ENCODE measurements around the gene VARS2.

Gene VARS2

DNA sequence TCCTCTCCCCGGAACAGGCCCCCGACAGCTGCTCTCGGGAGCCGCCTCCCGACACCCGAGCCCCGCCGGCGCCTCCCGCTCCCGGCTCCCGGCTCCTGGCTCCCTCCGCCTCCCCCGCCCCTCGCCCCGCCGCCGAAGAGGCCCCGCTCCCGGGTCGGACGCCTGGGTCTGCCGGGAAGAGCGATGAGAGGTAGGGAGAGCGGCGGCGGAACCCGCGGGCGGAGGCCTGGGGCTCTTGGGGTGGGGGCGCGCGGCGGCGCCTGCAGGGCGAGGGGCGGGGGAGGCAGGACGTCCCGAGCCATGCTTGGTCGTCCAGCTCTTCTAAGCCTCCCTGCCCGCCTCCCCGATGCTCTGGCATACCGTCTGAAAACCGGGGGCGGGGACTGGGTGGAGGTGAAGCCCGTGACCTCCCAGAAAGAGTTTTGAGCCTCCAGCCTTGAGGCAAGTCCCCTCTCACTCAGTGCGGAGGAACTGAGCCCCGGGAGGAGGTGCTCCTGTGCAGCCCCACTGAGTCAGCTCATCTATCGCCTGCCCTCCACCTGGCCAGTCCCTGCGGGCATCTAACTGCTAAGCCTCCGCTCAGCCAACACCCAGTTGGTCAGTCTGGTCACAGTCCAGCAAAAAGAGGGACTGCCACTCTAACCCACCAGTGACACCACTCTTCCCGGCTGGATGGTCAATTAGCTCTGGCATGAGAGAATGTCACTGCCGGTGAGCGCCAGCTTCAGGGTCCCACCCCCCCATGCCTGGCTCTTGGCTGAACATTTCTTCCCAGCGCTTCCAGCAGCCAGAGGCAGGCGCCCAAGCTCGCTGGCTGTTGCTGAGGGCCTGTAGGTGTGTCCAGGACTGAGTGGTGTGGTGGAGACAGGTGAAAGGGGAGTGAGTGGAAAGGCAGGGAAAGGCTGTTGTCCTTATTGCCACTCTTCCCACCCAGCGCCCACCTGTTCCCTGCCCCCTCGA, 29.2 kb upstream of the VARS2 start:
- no peak for DNase-seq (ENCODE audit: low spot score)

DNA sequence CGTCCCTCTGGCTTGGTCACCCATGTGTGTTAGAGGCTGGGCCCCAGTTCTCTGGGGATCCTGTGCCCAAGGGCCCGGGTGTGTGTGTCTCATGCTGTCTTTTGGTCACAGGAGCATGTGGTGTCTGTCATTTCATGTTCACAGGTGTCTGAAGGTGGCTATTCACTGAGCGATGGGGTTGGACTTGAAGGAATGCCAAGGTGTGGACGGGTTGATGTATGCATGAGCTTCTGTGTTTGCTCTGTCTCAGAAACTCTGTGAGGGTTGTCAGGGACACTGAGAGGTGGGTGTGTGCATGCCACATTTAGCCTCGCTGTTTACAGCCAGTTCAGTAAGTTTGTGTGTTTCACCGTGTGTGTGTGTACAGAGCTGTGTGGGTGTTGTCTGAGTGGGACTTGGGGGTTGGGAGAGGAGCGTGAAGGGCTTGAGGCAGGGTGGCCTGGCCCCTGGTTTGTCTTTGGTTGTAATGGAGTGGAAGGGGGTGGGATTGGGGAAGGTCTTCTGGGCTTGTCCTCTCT, 28.5 kb upstream of the VARS2 start:
- DNase-seq (ENCODE audit: low spot score): no peak

DNA sequence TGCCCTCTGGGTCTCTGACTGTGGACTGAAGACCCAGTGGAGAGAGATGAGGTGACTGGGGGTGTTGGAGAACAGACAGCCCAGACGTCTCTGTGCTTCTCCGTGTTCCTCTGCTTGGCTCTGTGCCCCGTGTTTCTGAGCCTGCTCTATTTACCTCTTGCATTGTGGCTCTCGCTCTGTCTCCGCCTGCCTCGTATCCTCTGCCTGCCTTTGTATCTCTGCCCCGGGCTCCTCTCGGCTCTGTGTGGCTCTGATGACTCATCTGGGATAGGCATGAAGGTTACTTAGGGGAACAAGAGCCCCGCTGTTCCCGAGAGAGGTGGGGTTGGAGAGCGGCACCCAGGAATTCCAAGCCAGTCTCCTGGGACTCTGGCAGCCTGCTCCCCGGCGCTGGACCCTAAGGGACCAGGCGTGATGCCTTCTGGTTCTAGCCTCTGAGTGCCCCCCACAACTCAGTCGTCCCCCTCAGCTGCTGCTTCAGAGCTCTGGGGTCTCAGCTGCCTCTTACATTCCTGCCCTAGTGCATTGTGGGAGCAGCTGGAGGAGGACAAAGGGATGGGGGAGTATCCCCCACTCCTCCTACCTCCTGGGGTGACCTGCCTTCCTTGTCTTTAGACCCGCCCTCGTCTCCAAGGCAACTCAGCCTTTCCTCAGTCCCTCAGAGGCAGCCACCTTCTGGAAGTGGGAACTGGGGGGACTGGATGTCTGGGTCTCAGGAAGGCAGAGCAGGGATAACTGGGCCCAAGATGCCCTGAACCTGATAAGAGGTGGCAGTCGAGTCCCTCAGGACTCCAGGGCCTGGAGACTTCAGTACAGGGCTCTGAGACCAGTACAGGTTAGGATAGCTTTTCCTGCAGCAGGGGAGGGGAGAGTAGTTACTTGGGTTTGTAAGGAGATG, 27.8 kb upstream of the VARS2 start:
- DNase-seq (ENCODE audit: low spot score): no peak

DNA sequence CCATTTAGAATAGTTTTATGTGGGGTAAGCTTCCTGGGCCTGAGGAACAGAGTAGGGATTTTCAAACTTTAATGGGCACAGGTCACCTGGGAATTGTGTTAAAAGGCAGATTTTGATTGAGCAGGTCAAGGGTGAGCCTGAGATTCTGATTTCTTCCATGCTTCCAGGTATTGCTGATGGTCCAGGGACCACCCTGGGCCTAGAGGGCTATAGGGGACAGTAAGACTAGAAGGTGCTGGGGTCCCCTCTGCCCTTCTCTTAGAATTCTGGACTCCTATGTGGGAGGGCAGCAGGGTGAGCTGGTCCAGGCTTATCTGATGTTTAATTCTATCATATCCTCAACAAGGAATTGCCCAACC, 27.2 kb upstream of the VARS2 start:
- no peak for DNase-seq (ENCODE audit: low spot score)

DNA sequence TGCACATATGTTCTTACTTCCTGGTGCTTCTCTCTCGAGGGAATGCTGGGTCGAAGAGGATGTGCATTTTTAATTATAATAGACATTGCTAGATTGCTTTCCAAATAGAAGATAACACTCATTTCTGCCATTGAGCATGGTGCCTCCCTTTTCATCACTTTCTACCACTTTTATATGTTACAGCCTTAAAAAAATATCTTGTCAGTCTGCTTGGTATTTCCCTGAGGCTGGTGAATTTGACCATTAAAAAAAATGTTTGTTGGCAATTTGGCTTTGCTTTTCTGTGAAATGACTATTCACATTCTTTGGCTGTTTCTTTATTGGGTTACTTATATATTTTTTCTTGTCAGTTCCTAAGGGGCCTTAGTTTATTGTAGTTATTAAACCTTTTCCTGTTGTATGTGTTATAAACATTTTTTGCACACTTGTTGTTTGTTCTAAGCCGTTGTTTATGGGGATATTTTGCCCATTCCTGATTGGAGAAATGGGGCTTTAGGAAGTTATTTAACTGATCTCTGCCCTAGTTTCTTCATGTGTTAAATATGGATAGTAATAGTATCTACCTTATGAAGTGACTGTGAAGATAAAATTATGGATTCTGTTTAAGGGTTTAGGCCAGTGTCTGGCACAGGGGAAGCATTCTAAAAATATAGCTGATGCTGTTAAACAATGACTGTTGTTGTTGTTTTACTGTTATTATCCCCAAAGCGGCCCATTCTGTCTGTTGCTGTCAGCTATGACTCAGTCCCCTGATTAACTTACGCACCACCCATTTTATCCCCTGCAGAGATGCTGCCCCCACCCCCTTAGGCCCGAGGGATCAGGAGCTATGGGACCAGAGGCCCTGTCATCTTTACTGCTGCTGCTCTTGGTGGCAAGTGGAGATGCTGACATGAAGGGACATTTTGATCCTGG, 25.9 kb upstream of the VARS2 start:
- DNase-seq (ENCODE audit: low spot score): no peak

DNA sequence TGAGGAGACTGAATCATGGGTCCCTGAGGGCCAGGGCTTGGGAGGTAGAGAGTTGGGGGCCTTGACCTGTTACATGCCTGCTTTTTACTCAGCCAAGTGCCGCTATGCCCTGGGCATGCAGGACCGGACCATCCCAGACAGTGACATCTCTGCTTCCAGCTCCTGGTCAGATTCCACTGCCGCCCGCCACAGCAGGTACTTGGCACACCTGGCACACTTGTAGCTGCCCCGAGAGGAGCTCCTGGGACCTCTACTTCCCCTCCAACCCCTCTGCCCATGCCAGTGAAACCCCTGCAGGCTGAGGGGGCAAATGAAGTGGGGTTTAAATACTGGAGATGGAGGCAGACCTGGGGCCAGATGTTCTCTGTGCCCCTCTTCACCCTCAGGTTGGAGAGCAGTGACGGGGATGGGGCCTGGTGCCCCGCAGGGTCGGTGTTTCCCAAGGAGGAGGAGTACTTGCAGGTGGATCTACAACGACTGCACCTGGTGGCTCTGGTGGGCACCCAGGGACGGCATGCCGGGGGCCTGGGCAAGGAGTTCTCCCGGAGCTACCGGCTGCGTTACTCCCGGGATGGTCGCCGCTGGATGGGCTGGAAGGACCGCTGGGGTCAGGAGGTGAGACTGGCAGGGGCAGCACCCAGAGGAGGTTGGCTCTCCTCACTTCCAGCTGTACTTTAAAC, 25.1 kb upstream of the VARS2 start:
- no peak for DNase-seq (ENCODE audit: low spot score)

DNA sequence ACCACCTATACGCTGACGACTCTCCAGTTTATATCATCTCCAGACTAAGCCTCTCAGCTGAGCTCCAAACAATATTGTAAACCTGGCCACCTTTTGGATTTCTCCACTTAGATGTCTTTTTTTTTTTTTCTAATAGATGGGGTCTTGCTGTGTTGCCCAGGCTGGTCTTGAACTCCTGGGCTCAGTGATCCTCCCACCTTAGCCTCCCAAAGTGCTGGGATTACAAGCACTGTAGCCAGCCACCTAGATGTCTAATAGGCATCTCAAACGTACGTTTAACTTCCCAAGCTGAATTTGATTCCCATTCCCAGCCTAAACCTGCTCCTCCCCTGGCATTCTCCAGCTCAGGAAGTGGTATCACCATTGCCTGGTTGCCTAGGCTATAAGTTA, 24.5 kb upstream of the VARS2 start:
- no peak for DNase-seq (ENCODE audit: low spot score)

DNA sequence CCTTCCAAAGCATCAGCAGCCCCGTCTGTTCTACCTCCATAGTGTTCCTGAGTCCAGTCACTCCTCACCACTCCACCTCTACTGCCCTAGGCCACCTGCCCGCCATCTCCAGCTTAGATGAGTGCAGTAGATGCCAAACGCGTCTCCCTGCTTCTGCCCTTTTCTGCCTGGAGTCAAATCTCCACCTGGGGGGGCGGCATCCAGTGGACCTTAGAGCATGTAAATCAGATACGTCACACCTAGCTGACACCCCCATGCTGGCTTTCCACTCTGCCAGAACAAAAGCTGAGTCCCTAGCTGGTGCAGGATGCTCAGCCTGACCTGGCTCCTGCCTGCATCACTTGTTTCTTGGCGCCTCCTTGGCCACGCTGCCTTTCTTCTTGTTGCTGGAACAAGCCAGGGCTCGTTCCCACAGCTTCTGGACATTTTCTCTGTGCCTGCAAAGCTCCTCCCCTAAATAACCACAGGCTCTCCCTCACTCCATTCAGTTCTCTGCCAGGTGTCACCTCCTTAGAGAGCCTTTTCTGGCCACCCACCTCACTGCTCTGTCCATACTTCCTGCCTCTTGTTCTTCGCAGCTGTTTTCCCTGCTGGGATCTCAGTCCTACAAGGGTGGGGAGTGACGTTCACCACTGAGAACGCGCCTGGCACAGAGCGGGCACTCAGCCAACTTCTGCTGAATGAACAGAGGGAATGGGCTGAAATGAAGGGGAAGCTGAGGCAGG, 24.0 kb upstream of the VARS2 start:
- no peak for DNase-seq (ENCODE audit: low spot score)

DNA sequence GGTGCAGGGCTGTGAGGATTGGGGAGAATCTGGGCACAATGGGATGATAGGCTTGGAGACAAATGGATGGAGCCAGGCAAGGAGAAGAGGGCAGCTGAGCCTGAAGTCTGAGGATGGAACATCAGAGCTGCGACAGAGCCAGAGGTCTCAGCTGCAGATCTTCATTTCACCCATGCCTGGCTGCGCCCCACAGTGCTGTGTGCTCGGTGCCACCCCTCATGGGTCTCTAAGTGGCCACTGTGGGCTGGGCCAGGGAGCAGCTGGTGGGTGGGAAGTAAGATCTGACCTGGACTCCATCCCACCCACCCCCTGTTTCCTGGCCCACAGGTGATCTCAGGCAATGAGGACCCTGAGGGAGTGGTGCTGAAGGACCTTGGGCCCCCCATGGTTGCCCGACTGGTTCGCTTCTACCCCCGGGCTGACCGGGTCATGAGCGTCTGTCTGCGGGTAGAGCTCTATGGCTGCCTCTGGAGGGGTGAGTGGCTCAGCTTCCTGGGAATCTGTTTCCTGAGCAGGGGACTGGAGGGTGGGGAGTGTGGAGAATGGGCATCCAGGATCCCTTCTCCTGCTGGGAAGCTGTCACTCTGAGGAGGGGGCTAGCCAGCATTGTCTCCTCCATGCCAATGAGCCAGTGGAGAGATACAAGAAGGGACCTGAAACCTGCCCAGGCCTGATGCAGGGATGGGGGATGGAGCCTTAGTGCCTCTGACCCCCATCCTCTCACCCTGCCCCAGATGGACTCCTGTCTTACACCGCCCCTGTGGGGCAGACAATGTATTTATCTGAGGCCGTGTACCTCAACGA, 23.2 kb upstream of the VARS2 start:
- DNase-seq (ENCODE audit: low spot score): no peak

DNA sequence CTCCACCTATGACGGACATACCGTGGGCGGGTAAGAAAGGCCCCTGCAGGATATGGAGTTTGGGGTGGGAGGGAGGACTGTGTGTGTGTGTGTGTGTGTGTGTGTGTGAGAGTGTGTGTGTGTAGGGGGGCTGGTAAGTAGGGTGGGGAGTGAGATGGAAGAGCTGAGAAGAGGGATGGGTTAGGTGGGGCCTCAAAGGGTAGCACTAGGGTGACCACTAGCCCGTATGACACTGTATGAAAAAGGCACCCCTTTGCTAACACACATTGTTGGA, 22.7 kb upstream of the VARS2 start:
- no peak for DNase-seq (ENCODE audit: low spot score)

DNA sequence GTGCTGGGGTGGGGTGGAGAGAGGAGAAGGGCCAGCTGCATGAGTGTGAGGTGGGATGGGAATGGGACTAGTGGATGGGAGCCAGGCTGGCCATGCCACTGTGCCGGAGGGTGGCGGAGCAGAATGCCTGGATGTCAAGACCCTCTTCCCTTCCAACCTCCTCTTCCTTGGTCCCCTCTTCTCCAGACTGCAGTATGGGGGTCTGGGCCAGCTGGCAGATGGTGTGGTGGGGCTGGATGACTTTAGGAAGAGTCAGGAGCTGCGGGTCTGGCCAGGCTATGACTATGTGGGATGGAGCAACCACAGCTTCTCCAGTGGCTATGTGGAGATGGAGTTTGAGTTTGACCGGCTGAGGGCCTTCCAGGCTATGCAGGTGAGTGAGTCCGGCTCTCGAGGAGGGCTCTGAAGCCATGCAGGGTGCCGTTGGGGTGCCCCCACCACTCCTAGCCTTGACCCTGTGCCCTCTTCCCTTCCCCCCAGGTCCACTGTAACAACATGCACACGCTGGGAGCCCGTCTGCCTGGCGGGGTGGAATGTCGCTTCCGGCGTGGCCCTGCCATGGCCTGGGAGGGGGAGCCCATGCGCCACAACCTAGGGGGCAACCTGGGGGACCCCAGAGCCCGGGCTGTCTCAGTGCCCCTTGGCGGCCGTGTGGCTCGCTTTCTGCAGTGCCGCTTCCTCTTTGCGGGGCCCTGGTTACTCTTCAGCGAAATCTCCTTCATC, 22.1 kb upstream of the VARS2 start:
- DNase-seq (ENCODE audit: low spot score): no peak

DNA sequence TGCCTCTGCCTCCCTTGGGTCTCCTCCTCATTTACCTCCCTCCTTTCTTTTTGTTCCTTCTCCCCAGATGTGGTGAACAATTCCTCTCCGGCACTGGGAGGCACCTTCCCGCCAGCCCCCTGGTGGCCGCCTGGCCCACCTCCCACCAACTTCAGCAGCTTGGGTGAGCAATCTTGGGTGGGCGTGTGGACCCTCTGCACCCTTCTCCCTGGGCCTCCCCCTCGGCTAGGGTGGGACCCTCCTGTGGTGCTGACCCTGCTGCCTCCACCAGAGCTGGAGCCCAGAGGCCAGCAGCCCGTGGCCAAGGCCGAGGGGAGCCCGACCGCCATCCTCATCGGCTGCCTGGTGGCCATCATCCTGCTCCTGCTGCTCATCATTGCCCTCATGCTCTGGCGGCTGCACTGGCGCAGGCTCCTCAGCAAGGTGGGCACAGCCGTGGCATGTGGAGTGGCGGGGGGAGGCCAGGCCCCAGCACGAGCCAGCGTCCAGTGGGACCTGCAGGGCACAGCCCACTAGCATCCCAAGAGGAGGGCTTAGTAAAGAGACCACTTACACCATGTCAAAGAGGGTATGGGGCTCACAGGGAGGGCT, 20.9 kb upstream of the VARS2 start:
- no peak for DNase-seq (ENCODE audit: low spot score)

DNA sequence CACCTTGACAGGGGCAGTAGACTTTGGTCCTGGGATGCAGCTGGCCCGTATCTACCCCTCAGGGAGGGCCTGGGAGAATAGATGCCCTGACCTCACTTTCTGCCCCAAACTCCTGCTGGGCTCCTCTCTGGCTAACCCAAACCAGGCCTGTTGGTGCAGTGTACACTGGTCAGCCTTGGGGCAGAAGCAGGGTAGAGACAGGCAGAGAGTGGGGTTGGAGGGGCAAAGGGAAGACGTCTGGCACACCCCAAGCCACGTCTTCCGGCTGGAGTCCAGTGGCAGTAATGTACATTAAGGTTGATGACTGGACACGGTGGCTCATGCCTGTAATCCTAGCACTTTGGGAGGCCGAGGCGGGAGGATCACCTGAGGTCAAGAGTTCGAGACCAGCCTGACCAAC, 20.4 kb upstream of the VARS2 start:
- no peak for DNase-seq (ENCODE audit: low spot score)

DNA sequence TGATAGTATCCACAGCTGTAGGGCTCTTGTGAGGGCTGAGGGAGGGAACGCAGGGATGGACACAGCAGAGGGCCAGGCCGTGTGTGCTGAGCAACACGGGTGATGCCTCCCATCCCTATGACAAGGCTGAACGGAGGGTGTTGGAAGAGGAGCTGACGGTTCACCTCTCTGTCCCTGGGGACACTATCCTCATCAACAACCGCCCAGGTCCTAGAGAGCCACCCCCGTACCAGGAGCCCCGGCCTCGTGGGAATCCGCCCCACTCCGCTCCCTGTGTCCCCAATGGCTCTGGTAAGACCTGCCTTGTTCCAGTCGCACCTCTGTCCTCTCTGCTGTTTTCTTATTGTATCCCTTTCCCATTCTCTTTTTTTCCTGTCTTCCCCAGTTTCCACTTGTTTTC, 19.7 kb upstream of the VARS2 start:
- no peak for DNase-seq (ENCODE audit: low spot score)

DNA sequence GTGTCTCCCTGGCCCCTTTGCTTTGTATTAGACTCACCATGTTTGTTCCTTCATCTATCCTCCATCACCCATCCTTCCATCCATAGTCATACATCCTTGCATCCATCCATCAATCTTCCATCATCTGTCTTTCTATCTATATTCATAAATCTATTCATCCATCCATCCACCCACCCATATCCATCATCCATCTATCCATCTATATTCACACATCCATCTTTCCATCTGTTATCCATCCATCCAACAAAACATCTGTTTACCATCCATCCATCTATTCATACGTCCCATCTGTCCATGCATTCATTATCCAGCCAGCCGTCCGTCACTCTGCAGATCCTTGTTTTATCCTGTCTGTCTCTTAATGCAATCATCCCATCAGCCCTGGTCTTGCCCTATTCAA, 19.1 kb upstream of the VARS2 start:
- no peak for DNase-seq (ENCODE audit: low spot score)

DNA sequence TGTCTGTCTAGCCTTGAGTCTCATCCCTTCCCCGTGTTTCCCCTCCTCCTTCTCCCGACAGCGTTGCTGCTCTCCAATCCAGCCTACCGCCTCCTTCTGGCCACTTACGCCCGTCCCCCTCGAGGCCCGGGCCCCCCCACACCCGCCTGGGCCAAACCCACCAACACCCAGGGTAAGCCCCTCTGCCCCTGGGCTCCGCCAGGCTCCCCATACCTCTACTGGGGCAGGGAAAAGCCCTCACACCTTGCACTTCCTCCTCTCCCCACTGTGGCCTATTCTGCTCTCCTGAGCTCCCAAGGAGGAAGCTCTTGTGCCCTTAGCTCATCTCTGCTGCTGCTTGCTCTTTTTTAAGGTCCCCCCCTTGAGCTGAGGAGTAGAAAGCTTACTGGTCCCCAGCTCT, 18.7 kb upstream of the VARS2 start:
- DNase-seq (ENCODE audit: low spot score): no peak

DNA sequence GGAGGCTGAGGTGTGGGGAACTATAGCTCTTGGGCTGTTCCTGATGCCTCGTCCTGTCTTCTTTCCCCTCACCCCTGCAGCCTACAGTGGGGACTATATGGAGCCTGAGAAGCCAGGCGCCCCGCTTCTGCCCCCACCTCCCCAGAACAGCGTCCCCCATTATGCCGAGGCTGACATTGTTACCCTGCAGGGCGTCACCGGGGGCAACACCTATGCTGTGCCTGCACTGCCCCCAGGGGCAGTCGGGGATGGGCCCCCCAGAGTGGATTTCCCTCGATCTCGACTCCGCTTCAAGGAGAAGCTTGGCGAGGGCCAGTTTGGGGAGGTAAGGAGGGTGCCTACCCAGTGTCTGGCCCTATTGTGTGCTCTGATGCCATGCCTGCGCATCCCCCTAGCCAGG, 17.5 kb upstream of the VARS2 start:
- DNase-seq (ENCODE audit: low spot score): no peak

DNA sequence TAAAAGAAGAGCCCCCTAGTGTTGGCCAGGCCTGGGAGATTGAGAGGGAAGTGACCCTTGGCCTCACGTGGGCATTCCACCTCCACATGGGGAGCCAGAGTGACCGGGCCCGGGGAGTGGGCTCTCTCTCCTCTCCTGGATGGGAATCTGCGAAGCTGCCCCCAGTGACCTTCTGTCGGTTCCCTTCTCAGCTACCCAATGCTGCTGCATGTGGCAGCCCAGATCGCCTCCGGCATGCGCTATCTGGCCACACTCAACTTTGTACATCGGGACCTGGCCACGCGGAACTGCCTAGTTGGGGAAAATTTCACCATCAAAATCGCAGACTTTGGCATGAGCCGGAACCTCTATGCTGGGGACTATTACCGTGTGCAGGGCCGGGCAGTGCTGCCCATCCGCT, 16.2 kb upstream of the VARS2 start:
- DNase-seq (ENCODE audit: low spot score): no peak

DNA sequence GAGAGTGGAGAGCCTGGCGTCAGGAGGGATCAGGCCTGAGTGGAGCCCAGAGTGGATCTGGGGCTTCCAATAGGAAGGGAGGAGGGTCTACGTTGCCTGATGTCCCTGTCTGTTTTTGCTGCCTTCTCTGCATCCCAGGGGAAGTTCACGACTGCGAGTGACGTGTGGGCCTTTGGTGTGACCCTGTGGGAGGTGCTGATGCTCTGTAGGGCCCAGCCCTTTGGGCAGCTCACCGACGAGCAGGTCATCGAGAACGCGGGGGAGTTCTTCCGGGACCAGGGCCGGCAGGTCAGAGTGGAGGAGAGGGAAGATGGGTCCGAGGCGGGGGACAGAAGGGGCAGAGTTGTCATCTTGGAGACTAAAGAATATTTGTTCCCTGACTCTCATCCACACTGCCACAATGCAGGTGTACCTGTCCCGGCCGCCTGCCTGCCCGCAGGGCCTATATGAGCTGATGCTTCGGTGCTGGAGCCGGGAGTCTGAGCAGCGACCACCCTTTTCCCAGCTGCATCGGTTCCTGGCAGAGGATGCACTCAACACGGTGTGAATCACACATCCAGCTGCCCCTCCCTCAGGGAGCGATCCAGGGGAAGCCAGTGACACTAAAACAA, 15.2 kb upstream of the VARS2 start:
- no peak for DNase-seq (ENCODE audit: low spot score)

Measured in HuH-7 (cell line).